ENCODE results near the gene P2RY4.

DNA sequence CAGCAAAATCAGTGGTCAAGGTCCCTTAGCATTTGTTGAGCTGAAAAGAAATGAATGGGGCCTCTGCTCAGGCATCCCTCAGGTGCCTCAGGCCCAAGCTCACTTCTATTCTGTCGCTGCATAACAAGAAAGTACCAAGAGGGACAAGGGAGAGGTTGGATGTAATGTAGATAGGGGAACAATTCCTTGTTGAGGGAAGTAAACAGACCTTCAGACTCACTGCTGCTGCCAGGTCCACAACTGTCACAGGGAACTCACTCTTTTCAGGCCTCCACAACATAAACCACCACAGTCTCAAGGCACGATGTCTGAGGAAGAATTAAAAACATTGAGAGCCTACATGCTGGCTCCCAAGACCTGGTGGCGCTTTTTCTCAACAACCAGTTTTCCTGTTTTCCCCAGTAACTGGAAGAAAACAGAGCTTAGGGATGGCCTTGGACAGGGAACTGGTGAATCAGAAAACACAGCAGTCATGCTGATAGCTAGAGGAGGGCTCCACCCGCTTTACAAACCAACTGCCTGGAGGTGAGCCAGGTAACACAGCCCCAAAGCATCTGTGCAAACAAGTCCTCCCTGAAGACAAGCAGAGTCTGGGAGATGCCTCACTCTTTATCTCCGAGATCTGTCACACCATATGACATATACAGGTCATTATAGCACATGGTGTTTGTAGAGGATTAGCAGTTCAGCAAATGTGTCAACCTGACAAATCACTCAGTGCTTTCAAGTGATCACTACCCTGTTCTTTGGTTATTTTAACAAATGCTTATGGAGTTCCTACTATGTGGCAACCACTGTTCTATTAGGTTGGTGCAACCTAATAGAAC, 39.9 kb downstream of the P2RY4 start:
- TF ChIP-seq, protein P1, sequence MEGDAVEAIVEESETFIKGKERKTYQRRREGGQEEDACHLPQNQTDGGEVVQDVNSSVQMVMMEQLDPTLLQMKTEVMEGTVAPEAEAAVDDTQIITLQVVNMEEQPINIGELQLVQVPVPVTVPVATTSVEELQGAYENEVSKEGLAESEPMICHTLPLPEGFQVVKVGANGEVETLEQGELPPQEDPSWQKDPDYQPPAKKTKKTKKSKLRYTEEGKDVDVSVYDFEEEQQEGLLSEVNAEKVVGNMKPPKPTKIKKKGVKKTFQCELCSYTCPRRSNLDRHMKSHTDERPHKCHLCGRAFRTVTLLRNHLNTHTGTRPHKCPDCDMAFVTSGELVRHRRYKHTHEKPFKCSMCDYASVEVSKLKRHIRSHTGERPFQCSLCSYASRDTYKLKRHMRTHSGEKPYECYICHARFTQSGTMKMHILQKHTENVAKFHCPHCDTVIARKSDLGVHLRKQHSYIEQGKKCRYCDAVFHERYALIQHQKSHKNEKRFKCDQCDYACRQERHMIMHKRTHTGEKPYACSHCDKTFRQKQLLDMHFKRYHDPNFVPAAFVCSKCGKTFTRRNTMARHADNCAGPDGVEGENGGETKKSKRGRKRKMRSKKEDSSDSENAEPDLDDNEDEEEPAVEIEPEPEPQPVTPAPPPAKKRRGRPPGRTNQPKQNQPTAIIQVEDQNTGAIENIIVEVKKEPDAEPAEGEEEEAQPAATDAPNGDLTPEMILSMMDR (IDR thresholded peaks at IDR 0.05 in 8 of 11, conservative IDR thresholded peaks at IDR 0.05 in 3 of 11) = no peak
- no peak for TF ChIP-seq POLR2AphosphoS5 (IDR thresholded peaks at IDR 0.05)
